HCT116 (cell line): ENCODE data around the gene KRT73.

Experiments
- POLR2A ChIP-seq: IDR thresholded peaks from 2 replicates; pipeline ENCODE4 v1.7.0; 2011; ENCODE audit warnings: borderline replicate concordance; ENCODE audit not compliant: insufficient read depth, insufficient read length; ENCODE audit errors: extremely low read depth
- TF ChIP-seq, protein P1 (sequence below), 3 experiments: fragments of 200-600 bp in 1 of 3; sonication (generic) in 1 of 3; IDR thresholded peaks in 2 of 3; conservative IDR thresholded peaks in 1 of 3; 2 replicates each; pipeline ENCODE4 v1.5.1; 2012 to 2017; ENCODE audit warnings: low read depth in 2 of 3, low read length in 2 of 3, antibody characterized with exemption in 1 of 3, borderline replicate concordance in 1 of 3, control low read depth in 1 of 3, mild to moderate bottlenecking in 1 of 3, mixed read lengths in 1 of 3, mixed run types in 1 of 3, moderate library complexity in 1 of 3; ENCODE audit not compliant: insufficient read depth in 1 of 3

DNA sequence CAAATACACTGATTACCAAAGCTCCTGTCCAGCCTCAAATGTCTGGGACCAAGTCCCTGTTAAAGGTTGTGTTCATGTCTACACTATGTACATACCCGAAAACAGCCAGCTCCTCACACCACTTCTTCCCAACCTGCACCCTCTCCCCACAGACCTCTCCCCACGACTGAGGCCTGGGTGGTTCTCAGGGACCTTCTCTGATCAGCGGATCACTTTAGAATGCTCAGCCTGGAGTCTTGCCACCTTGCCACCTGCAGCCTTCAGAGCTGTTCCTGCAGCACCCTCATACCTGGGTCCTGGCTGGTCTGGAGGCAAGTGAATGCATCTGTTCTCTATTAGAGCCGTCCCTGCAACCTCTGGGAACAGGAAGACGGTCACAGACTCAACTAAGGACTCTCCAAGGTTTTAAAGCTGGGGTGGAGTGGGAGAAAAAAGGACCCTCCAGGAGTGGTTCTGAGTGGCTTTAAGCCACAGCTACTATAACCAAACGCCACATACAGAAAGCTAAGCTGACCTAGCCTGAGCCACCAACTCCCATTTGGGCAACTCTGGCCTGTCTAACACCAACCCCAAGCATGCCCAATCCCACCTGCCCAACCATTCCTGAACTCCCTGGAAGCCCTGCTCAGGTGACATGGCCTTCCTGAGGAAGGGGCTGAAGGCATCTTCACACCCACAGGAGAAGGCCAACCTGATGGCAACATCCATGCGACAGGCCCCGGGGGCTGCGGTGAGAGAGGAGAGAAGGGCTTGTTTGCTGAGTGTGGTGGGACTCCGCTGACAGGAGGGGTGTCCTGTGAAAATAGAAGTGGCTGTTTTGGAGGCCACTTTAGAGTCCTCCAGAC lies 25.1 kb upstream of the KRT73 start:
- TF ChIP-seq, protein P1, sequence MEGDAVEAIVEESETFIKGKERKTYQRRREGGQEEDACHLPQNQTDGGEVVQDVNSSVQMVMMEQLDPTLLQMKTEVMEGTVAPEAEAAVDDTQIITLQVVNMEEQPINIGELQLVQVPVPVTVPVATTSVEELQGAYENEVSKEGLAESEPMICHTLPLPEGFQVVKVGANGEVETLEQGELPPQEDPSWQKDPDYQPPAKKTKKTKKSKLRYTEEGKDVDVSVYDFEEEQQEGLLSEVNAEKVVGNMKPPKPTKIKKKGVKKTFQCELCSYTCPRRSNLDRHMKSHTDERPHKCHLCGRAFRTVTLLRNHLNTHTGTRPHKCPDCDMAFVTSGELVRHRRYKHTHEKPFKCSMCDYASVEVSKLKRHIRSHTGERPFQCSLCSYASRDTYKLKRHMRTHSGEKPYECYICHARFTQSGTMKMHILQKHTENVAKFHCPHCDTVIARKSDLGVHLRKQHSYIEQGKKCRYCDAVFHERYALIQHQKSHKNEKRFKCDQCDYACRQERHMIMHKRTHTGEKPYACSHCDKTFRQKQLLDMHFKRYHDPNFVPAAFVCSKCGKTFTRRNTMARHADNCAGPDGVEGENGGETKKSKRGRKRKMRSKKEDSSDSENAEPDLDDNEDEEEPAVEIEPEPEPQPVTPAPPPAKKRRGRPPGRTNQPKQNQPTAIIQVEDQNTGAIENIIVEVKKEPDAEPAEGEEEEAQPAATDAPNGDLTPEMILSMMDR (IDR thresholded peaks at IDR 0.05 in 2 of 3, conservative IDR thresholded peaks at IDR 0.05 in 1 of 3; ENCODE audit: borderline replicate concordance in 1 of 3, insufficient read depth in 1 of 3, low read depth in 2 of 3, low read length in 2 of 3) = no peak
- TF ChIP-seq POLR2A = no peak
